GM23338 (cell line): ENCODE results near the gene CNPY1.

Experiments
- CREB1 ChIP-seq: fragments of 250-450 bp; sonication (Bioruptor Pico); IDR thresholded peaks from 2 replicates; pipeline ENCODE4 v1.5.0; 2020; ENCODE audit warnings: low read depth, mild to moderate bottlenecking, moderate library complexity
- EZH2 ChIP-seq: fragments of 200-600 bp; sonication (generic); IDR thresholded peaks from one replicate; pipeline ENCODE4 v1.8.0; 2017; ENCODE audit warnings: antibody characterized with exemption, mild to moderate bottlenecking, low read depth; ENCODE audit not compliant: unreplicated experiment
- EZH2phosphoT487 ChIP-seq: fragments of 200-600 bp; sonication (generic); IDR thresholded peaks from one replicate; pipeline ENCODE4 v1.8.1; 2018; ENCODE audit warnings: antibody characterized with exemption; ENCODE audit not compliant: unreplicated experiment
- JUNB ChIP-seq: IDR thresholded peaks from one replicate; pipeline ENCODE4 v1.6.1; 2016; ENCODE audit warnings: antibody characterized with exemption; ENCODE audit not compliant: unreplicated experiment
- POLR2AphosphoS5 ChIP-seq: IDR thresholded peaks from 2 replicates; pipeline ENCODE4 v1.6.1; 2016; ENCODE audit warnings: antibody characterized with exemption, low read depth
- STAT1 ChIP-seq: IDR thresholded peaks from one replicate; pipeline ENCODE4 v1.6.1; 2016; ENCODE audit warnings: antibody characterized with exemption; ENCODE audit not compliant: unreplicated experiment
- ZNF114 ChIP-seq: fragments of 250-450 bp; sonication (Bioruptor Pico); IDR thresholded peaks from 2 replicates; pipeline ENCODE4 v1.5.0; 2020; ENCODE audit warnings: mild to moderate bottlenecking, moderate library complexity
- TF ChIP-seq, protein P1 (sequence below), 2 experiments: fragments of 200-600 bp in 1 of 2; sonication (generic) in 1 of 2; conservative IDR thresholded peaks; 2 replicates each; pipeline versions ENCODE4 v1.5.1 to v1.6.1; 2016 to 2017; ENCODE audit warnings: antibody characterized with exemption in 2 of 2, low read depth in 2 of 2, mild to moderate bottlenecking in 2 of 2, moderate library complexity in 1 of 2
- TF ChIP-seq, protein P2 (sequence below): IDR thresholded peaks from one replicate; pipeline ENCODE4 v1.6.1; 2018; ENCODE audit warnings: antibody characterized with exemption; ENCODE audit not compliant: unreplicated experiment
- TF ChIP-seq, protein P3 (sequence below): fragments of 250-450 bp; sonication (Bioruptor Pico); IDR thresholded peaks from 2 replicates; pipeline ENCODE4 v1.5.0; 2020; ENCODE audit warnings: mild to moderate bottlenecking, moderate library complexity
- TF ChIP-seq, protein P4 (sequence below): IDR thresholded peaks from 2 replicates; pipeline ENCODE4 v1.6.1; 2016; ENCODE audit warnings: antibody characterized with exemption

DNA sequence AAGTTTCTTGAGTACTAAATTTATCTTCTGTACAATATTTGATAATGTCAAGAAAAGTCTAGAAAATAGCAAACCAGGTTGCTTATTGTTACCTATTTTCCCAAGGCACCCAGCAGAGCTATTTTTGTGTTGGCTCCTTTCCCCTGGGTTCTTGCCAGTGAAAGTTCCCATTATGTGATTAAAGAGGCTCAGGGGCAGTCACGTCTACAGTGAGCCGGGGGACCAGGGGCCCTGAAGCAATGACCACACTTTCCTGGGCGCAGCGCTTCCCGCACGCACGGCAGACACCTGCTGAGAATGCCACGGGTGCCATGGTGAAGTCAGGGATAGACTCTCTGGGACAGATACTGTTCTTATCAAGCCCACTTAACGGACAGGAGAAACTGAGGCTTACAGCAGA is 10.4 kb upstream of the CNPY1 start:
- TF ChIP-seq EZH2 (no peak), EZH2phosphoT487 (no peak), POLR2AphosphoS5 (no peak), STAT1 (no peak), JUNB (no peak), CREB1 (no peak), ZNF114 (CRISPR knock-in tag) (no peak)
- TF ChIP-seq, protein P1, sequence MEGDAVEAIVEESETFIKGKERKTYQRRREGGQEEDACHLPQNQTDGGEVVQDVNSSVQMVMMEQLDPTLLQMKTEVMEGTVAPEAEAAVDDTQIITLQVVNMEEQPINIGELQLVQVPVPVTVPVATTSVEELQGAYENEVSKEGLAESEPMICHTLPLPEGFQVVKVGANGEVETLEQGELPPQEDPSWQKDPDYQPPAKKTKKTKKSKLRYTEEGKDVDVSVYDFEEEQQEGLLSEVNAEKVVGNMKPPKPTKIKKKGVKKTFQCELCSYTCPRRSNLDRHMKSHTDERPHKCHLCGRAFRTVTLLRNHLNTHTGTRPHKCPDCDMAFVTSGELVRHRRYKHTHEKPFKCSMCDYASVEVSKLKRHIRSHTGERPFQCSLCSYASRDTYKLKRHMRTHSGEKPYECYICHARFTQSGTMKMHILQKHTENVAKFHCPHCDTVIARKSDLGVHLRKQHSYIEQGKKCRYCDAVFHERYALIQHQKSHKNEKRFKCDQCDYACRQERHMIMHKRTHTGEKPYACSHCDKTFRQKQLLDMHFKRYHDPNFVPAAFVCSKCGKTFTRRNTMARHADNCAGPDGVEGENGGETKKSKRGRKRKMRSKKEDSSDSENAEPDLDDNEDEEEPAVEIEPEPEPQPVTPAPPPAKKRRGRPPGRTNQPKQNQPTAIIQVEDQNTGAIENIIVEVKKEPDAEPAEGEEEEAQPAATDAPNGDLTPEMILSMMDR (conservative IDR thresholded peaks at IDR 0.05; ENCODE audit: low read depth in 2 of 2), result no peak
- TF ChIP-seq, protein P2, sequence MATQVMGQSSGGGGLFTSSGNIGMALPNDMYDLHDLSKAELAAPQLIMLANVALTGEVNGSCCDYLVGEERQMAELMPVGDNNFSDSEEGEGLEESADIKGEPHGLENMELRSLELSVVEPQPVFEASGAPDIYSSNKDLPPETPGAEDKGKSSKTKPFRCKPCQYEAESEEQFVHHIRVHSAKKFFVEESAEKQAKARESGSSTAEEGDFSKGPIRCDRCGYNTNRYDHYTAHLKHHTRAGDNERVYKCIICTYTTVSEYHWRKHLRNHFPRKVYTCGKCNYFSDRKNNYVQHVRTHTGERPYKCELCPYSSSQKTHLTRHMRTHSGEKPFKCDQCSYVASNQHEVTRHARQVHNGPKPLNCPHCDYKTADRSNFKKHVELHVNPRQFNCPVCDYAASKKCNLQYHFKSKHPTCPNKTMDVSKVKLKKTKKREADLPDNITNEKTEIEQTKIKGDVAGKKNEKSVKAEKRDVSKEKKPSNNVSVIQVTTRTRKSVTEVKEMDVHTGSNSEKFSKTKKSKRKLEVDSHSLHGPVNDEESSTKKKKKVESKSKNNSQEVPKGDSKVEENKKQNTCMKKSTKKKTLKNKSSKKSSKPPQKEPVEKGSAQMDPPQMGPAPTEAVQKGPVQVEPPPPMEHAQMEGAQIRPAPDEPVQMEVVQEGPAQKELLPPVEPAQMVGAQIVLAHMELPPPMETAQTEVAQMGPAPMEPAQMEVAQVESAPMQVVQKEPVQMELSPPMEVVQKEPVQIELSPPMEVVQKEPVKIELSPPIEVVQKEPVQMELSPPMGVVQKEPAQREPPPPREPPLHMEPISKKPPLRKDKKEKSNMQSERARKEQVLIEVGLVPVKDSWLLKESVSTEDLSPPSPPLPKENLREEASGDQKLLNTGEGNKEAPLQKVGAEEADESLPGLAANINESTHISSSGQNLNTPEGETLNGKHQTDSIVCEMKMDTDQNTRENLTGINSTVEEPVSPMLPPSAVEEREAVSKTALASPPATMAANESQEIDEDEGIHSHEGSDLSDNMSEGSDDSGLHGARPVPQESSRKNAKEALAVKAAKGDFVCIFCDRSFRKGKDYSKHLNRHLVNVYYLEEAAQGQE, result no peak
- TF ChIP-seq, protein P3, sequence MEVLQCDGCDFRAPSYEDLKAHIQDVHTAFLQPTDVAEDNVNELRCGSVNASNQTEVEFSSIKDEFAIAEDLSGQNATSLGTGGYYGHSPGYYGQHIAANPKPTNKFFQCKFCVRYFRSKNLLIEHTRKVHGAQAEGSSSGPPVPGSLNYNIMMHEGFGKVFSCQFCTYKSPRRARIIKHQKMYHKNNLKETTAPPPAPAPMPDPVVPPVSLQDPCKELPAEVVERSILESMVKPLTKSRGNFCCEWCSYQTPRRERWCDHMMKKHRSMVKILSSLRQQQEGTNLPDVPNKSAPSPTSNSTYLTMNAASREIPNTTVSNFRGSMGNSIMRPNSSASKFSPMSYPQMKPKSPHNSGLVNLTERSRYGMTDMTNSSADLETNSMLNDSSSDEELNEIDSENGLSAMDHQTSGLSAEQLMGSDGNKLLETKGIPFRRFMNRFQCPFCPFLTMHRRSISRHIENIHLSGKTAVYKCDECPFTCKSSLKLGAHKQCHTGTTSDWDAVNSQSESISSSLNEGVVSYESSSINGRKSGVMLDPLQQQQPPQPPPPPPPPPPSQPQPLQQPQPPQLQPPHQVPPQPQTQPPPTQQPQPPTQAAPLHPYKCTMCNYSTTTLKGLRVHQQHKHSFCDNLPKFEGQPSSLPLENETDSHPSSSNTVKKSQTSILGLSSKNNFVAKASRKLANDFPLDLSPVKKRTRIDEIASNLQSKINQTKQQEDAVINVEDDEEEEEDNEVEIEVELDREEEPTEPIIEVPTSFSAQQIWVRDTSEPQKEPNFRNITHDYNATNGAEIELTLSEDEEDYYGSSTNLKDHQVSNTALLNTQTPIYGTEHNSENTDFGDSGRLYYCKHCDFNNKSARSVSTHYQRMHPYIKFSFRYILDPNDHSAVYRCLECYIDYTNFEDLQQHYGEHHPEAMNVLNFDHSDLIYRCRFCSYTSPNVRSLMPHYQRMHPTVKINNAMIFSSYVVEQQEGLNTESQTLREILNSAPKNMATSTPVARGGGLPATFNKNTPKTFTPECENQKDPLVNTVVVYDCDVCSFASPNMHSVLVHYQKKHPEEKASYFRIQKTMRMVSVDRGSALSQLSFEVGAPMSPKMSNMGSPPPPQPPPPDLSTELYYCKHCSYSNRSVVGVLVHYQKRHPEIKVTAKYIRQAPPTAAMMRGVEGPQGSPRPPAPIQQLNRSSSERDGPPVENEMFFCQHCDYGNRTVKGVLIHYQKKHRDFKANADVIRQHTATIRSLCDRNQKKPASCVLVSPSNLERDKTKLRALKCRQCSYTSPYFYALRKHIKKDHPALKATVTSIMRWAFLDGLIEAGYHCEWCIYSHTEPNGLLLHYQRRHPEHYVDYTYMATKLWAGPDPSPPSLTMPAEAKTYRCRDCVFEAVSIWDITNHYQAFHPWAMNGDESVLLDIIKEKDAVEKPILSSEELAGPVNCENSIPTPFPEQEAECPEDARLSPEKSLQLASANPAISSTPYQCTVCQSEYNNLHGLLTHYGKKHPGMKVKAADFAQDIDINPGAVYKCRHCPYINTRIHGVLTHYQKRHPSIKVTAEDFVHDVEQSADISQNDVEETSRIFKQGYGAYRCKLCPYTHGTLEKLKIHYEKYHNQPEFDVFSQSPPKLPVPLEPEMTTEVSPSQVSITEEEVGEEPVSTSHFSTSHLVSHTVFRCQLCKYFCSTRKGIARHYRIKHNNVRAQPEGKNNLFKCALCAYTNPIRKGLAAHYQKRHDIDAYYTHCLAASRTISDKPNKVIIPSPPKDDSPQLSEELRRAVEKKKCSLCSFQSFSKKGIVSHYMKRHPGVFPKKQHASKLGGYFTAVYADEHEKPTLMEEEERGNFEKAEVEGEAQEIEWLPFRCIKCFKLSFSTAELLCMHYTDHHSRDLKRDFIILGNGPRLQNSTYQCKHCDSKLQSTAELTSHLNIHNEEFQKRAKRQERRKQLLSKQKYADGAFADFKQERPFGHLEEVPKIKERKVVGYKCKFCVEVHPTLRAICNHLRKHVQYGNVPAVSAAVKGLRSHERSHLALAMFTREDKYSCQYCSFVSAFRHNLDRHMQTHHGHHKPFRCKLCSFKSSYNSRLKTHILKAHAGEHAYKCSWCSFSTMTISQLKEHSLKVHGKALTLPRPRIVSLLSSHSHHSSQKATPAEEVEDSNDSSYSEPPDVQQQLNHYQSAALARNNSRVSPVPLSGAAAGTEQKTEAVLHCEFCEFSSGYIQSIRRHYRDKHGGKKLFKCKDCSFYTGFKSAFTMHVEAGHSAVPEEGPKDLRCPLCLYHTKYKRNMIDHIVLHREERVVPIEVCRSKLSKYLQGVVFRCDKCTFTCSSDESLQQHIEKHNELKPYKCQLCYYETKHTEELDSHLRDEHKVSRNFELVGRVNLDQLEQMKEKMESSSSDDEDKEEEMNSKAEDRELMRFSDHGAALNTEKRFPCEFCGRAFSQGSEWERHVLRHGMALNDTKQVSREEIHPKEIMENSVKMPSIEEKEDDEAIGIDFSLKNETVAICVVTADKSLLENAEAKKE (CRISPR knock-in tag), result no peak
- TF ChIP-seq, protein P4, sequence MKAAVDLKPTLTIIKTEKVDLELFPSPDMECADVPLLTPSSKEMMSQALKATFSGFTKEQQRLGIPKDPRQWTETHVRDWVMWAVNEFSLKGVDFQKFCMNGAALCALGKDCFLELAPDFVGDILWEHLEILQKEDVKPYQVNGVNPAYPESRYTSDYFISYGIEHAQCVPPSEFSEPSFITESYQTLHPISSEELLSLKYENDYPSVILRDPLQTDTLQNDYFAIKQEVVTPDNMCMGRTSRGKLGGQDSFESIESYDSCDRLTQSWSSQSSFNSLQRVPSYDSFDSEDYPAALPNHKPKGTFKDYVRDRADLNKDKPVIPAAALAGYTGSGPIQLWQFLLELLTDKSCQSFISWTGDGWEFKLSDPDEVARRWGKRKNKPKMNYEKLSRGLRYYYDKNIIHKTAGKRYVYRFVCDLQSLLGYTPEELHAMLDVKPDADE, result no peak
